Caco-2 (cell line): ENCODE results near the gene KIRREL3. TPM values are rescaled to one million over a fixed set of nuclear protein-coding genes. Genes with fewer than 3 reads are reported as not detected.

Experiments
- BruUV-seq: library from RNA; stranded (reverse); fragments of 400-500 nt; replicated peaks from 2 replicates; lab custom pipeline; 2021; lab: Mats Ljungman, UMichigan
- CTCF ChIA-PET: fragments of 300-600 bp; sonication (Branson Sonifier 250); formaldehyde crosslinking; loops from one replicate; lab custom pipeline; 2022; ENCODE audit warnings: antibody characterized with exemption; lab: Charles Lee
- POLR2A ChIA-PET: fragments of 300-600 bp; sonication (Branson Sonifier 250); formaldehyde crosslinking; loops from one replicate; lab custom pipeline; 2022; ENCODE audit warnings: antibody characterized with exemption; lab: Charles Lee
- DNase-seq, 2 experiments: peaks; one replicate each; pipeline versions ENCODE4 v3.0.0 to v3.0.0-alpha.2; 2020 to 2022
- H3K27me3 ChIP-seq: replicated peaks from 2 replicates; pipeline ENCODE4 v1.6.0; 2011; ENCODE audit warnings: low read length; ENCODE audit not compliant: control insufficient read depth, insufficient read depth
- H3K36me3 ChIP-seq: 2 replicates; pipeline ENCODE4 v1.5.1; 2011; ENCODE audit warnings: low read length; ENCODE audit not compliant: control insufficient read depth, insufficient read depth
- H3K4me1 ChIP-seq: fragments of 250-450 bp; sonication (Bioruptor Pico); 2 replicates; pipeline ENCODE4 v1.5.1; 2020; ENCODE audit warnings: mild to moderate bottlenecking
- H3K4me3 ChIP-seq: 2 replicates; pipeline ENCODE4 v1.5.1; 2011; ENCODE audit warnings: low read depth, mild to moderate bottlenecking, control low read depth, low read length
- H3K9me3 ChIP-seq: fragments of 250-450 bp; sonication (Bioruptor Pico); 2 replicates; pipeline ENCODE4 v1.5.1; 2020; ENCODE audit warnings: mild to moderate bottlenecking, moderate library complexity
- H3K27ac Mint-ChIP-seq: one replicate; pipeline ENCODE4 v1.8.0; 2022; ENCODE audit warnings: mixed read lengths; ENCODE audit not compliant: unreplicated experiment
- H3K27me3 Mint-ChIP-seq: one replicate; pipeline ENCODE4 v1.8.0; 2022; ENCODE audit warnings: mixed read lengths; ENCODE audit not compliant: insufficient read depth, unreplicated experiment
- H3K36me3 Mint-ChIP-seq: one replicate; pipeline ENCODE4 v1.8.0; 2022; ENCODE audit warnings: mild to moderate bottlenecking, mixed read lengths; ENCODE audit not compliant: insufficient read depth, unreplicated experiment
- H3K4me1 Mint-ChIP-seq: one replicate; pipeline ENCODE4 v1.8.0; 2022; ENCODE audit warnings: low read depth, mixed read lengths; ENCODE audit not compliant: unreplicated experiment
- H3K4me3 Mint-ChIP-seq: one replicate; pipeline ENCODE4 v1.8.0; 2022; ENCODE audit warnings: mild to moderate bottlenecking, moderate library complexity, mixed read lengths; ENCODE audit not compliant: unreplicated experiment
- H3K9me3 Mint-ChIP-seq: one replicate; pipeline ENCODE4 v1.8.0; 2022; ENCODE audit warnings: mixed read lengths; ENCODE audit not compliant: unreplicated experiment
- intact Hi-C: fragments of 100-400 bp; cut with micrococcal nuclease; formaldehyde crosslinking; loops from one replicate; pipeline ENCODE4 v1.10.0; 2022; ENCODE audit not compliant: unreplicated experiment
- total RNA-seq: library from RNA; stranded (reverse); gene quantifications from 2 replicates; pipeline ENCODE4 v1.2.3, GENCODE V29; 2022
- TF ChIP-seq, protein P1 (sequence below), 2 experiments: fragments of 200-600 bp in 1 of 2; IDR thresholded peaks; 1 replicate in 1 of 2; 2 replicates in 1 of 2; pipeline versions ENCODE4 v1.5.1 to v1.8.0; 2011 to 2022; ENCODE audit warnings: antibody characterized with exemption in 1 of 2, control low read depth in 1 of 2, inconsistent platforms in 1 of 2, low read depth in 1 of 2, low read length in 1 of 2, mild to moderate bottlenecking in 1 of 2, moderate library complexity in 1 of 2; ENCODE audit not compliant: insufficient read depth in 1 of 2, severe bottlenecking in 1 of 2, unreplicated experiment in 1 of 2

KIRREL3 gene
- total RNA-seq, 1 experiment from 2014 or later: not detected

GRCh38 chr11:126701520-126701897, 299.1 kb downstream of the KIRREL3 start:
- H3K9me3 ChIP-seq: no peaks in the 10 kb centered on the region; the same call in 1 of the 2 replicates
- TF ChIP-seq, protein P1, sequence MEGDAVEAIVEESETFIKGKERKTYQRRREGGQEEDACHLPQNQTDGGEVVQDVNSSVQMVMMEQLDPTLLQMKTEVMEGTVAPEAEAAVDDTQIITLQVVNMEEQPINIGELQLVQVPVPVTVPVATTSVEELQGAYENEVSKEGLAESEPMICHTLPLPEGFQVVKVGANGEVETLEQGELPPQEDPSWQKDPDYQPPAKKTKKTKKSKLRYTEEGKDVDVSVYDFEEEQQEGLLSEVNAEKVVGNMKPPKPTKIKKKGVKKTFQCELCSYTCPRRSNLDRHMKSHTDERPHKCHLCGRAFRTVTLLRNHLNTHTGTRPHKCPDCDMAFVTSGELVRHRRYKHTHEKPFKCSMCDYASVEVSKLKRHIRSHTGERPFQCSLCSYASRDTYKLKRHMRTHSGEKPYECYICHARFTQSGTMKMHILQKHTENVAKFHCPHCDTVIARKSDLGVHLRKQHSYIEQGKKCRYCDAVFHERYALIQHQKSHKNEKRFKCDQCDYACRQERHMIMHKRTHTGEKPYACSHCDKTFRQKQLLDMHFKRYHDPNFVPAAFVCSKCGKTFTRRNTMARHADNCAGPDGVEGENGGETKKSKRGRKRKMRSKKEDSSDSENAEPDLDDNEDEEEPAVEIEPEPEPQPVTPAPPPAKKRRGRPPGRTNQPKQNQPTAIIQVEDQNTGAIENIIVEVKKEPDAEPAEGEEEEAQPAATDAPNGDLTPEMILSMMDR (IDR thresholded peaks at IDR 0.05; ENCODE audit: insufficient read depth in 1 of 2, low read depth in 1 of 2, low read length in 1 of 2, severe bottlenecking in 1 of 2, unreplicated experiment in 1 of 2): no peak
- H3K9me3 Mint-ChIP-seq: no peaks in the 10 kb centered on the region
- no peak for DNase-seq
- no peaks in the 10 kb centered on the region for H3K36me3 ChIP-seq
- H3K36me3 Mint-ChIP-seq: no peaks in the 10 kb centered on the region
- no peaks in the 10 kb centered on the region for H3K4me1 Mint-ChIP-seq
- H3K4me3 ChIP-seq: no peak overlapping the region
- H3K27me3 Mint-ChIP-seq: peaks cover 23% of the 10 kb centered on the region
- CTCF ChIA-PET: no interaction called here
- H3K27ac Mint-ChIP-seq: no peak overlapping the region
- H3K27me3 ChIP-seq: peaks cover 2% of the 10 kb centered on the region
- H3K4me3 Mint-ChIP-seq: no peak overlapping the region
- intact Hi-C loops: no loop called here
- no peaks in the 10 kb centered on the region for H3K4me1 ChIP-seq
- no TSS peak for BruUV-seq
- POLR2A ChIA-PET: no interaction called here

- peaks cover 28% of the 10 kb centered on the region for H3K27me3 Mint-ChIP-seq
- no peaks in the 10 kb centered on the region for H3K4me1 Mint-ChIP-seq
- Histone ChIP-seq H3K9me3 (no peaks in the 10 kb centered on the region), H3K27me3 (peaks cover 2% of the 10 kb centered on the region), H3K4me1 (no peaks in the 10 kb centered on the region), H3K36me3 (no peaks in the 10 kb centered on the region), H3K4me3 (no peak overlapping the region)
- H3K9me3 Mint-ChIP-seq: no peaks in the 10 kb centered on the region
- ChIA-PET CTCF (no interaction called here), POLR2A (no interaction called here)
- H3K27ac Mint-ChIP-seq: no peak overlapping the region
- DNase-seq: no peak
- BruUV-seq: no TSS peak
- intact Hi-C loops: no loop called here
- no peak overlapping the region for H3K4me3 Mint-ChIP-seq
- H3K36me3 Mint-ChIP-seq: no peaks in the 10 kb centered on the region
- TF ChIP-seq, protein P1 (IDR thresholded peaks at IDR 0.05; ENCODE audit: insufficient read depth in 1 of 2, low read depth in 1 of 2, low read length in 1 of 2, severe bottlenecking in 1 of 2, unreplicated experiment in 1 of 2): no peak
Observed at GRCh38 chr11:126700768-126701519, 299.6 kb downstream of the KIRREL3 start.

DNA sequence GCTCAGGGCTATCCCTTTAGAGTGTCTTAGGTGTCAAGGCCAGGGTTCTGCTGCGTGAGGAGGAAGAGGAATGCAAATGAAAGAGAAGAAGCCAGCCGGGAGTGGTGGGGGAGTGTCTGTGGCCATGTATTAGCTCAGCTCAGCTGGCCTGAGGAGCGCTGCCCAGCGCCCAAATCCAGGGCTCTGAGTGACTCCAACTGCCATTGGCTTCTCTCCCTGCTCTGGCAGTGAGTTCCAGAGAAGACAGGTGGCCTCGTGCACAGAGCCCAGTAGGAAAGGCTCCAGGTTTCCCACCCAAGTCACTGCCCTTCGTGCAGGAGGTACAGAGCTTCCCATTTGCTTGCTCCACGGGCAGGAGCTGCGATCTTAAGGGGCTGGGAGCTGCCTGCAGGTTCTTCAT, 302.0 kb downstream of the KIRREL3 start:
- no peak overlapping the region for H3K4me3 Mint-ChIP-seq
- Histone ChIP-seq H3K4me3 (no peak overlapping the region), H3K4me1 (no peaks in the 10 kb centered on the region), H3K36me3 (no peaks in the 10 kb centered on the region), H3K9me3 (no peaks in the 10 kb centered on the region), H3K27me3 (peaks cover 4% of the 10 kb centered on the region)
- H3K36me3 Mint-ChIP-seq: no peaks in the 10 kb centered on the region
- POLR2A ChIA-PET: no interaction called here
- intact Hi-C loops: no loop called here
- peaks cover 30% of the 10 kb centered on the region for H3K27me3 Mint-ChIP-seq
- no peak overlapping the region for H3K27ac Mint-ChIP-seq
- TF ChIP-seq, protein P1 (IDR thresholded peaks at IDR 0.05; ENCODE audit: insufficient read depth in 1 of 2, low read depth in 1 of 2, low read length in 1 of 2, severe bottlenecking in 1 of 2, unreplicated experiment in 1 of 2): no peak
- BruUV-seq: no TSS peak
- DNase-seq: no peak
- H3K4me1 Mint-ChIP-seq: no peaks in the 10 kb centered on the region
- CTCF ChIA-PET: no interaction called here
- H3K9me3 Mint-ChIP-seq: no peaks in the 10 kb centered on the region
